ENCODE data around the gene AGMO.
"Not testable (repeated sequence)": the region's sequence is repeated elsewhere in the genome, so short reads cannot be mapped to it uniquely, and the experiment has no call there.

DNA sequence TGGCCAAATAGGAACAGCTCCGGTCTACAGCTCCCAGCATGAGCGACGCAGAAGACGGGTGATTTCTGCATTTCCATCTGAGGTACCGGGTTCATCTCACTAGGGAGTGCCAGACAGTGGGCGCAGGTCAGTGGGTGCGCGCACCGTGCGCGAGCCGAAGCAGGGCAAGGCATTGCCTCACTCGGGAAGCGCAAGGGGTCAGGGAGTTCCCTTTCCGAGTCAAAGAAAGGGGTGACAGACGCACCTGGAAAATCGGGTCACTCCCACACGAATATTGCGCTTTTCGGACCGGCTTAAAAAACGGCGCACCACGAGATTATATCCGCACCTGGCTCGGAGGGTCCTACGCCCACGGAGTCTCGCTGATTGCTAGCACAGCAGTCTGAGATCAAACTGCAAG is 14.5 kb downstream of the AGMO start:
- TF ChIP-seq, protein P1, sequence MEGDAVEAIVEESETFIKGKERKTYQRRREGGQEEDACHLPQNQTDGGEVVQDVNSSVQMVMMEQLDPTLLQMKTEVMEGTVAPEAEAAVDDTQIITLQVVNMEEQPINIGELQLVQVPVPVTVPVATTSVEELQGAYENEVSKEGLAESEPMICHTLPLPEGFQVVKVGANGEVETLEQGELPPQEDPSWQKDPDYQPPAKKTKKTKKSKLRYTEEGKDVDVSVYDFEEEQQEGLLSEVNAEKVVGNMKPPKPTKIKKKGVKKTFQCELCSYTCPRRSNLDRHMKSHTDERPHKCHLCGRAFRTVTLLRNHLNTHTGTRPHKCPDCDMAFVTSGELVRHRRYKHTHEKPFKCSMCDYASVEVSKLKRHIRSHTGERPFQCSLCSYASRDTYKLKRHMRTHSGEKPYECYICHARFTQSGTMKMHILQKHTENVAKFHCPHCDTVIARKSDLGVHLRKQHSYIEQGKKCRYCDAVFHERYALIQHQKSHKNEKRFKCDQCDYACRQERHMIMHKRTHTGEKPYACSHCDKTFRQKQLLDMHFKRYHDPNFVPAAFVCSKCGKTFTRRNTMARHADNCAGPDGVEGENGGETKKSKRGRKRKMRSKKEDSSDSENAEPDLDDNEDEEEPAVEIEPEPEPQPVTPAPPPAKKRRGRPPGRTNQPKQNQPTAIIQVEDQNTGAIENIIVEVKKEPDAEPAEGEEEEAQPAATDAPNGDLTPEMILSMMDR (IDR thresholded peaks at IDR 0.05; ENCODE audit: low read depth, low read length, missing input control), result not testable (repeated sequence)
- not testable (repeated sequence) for TF ChIP-seq SP1, RAD21, JUND (IDR thresholded peaks at IDR 0.05)
- TF ChIP-seq, protein P2, sequence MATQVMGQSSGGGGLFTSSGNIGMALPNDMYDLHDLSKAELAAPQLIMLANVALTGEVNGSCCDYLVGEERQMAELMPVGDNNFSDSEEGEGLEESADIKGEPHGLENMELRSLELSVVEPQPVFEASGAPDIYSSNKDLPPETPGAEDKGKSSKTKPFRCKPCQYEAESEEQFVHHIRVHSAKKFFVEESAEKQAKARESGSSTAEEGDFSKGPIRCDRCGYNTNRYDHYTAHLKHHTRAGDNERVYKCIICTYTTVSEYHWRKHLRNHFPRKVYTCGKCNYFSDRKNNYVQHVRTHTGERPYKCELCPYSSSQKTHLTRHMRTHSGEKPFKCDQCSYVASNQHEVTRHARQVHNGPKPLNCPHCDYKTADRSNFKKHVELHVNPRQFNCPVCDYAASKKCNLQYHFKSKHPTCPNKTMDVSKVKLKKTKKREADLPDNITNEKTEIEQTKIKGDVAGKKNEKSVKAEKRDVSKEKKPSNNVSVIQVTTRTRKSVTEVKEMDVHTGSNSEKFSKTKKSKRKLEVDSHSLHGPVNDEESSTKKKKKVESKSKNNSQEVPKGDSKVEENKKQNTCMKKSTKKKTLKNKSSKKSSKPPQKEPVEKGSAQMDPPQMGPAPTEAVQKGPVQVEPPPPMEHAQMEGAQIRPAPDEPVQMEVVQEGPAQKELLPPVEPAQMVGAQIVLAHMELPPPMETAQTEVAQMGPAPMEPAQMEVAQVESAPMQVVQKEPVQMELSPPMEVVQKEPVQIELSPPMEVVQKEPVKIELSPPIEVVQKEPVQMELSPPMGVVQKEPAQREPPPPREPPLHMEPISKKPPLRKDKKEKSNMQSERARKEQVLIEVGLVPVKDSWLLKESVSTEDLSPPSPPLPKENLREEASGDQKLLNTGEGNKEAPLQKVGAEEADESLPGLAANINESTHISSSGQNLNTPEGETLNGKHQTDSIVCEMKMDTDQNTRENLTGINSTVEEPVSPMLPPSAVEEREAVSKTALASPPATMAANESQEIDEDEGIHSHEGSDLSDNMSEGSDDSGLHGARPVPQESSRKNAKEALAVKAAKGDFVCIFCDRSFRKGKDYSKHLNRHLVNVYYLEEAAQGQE (IDR thresholded peaks at IDR 0.05), result not testable (repeated sequence)
- TF ChIP-seq, protein P3, sequence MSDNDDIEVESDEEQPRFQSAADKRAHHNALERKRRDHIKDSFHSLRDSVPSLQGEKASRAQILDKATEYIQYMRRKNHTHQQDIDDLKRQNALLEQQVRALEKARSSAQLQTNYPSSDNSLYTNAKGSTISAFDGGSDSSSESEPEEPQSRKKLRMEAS (IDR thresholded peaks at IDR 0.05), result not testable (repeated sequence)

Measured in liver (tissue), 3 donors.